Measurements from ENCODE around the gene AMPH. TPM values are rescaled to one million over a fixed set of nuclear protein-coding genes. Genes with fewer than 3 reads are reported as not detected.

The AMPH gene
- 14.9 TPM for total RNA-seq

DNA sequence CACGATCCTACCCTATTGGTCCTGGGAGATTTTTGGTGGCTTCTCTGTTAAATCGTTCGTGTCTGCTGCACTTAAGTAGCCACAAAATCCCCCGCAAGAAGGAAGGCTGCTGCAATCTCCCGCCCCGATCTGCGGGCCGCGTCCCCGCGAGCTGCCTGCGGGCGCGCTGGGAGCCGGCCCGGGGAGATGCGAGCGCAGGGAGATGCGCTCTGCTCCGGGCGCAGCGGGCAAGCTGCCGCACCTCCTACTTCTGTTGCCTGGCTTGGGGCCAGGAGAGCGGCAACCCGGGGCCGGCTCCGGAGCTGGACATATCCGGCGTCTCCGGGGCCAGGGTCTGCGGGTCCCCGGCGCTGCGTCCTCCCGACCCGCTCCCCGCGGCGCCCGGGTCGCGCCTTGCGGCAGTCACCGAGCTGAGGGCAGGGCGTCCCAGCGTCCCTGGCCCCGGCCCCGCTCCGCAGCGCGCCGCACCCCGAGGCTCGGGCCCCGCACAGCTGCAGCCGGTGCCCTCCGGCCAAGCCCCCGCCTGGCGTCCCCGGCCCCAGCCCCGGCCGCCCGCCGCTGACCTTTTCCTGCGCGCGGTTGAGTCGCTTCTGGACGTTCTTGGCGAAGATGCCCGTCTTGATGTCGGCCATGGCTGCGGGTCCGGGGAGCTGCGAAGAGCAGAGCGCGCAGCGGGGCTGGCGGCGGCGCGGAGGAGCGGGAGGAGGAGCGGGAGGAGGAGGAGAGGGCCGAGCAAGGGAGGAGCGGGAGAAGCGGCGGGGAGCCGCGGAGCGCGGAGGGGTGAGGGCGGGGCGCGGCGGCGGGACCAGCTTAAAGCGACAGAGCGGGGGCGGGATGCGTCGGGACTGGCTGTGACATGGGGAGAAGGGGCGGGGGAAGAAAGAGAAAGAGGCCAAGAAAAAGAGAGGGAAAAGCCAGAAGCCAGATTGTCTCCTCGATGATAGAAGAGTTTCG, at the start of gene AMPH:
Gene AMPH (minus strand): TSS at position 654 of the 954 bp plus-strand sequence. CDS start 22 bp downstream, at position 632.

Small RNAs within 50 kb of the gene (small RNA-seq; reads per million reads assigned to genes)
- gene RN7SL83P (ENCODE audit: low replicate concordance): not detected
- gene TRGV6 (ENCODE audit: low replicate concordance): not detected
